Activated naive CD4-positive, alpha-beta T cell treated with anti-CD3 and anti-CD28 coated beads for 36 hours (primary cell): Measurements from ENCODE around the gene TRIM27. TPM values are rescaled to one million over a fixed set of nuclear protein-coding genes. Genes with fewer than 3 reads are reported as not detected.
"Not testable (repeated sequence)": the region's sequence is repeated elsewhere in the genome, so short reads cannot be mapped to it uniquely, and the experiment has no call there.

Source experiments
- CTCF ChIA-PET: fragments of 350-600 bp; sonication (Branson Sonifier 250); formaldehyde crosslinking; loops from one replicate; lab custom pipeline; 2021; ENCODE audit warnings: antibody characterized with exemption; lab: Charles Lee
- DNase-seq: peaks from one replicate; pipeline ENCODE4 v3.0.0-alpha.2; 2020
- H3K27ac Mint-ChIP-seq: one replicate; pipeline ENCODE4 v1.8.0; 2021; ENCODE audit warnings: mild to moderate bottlenecking, mixed read lengths
- H3K27me3 Mint-ChIP-seq: one replicate; pipeline ENCODE4 v1.8.0; 2021; ENCODE audit warnings: low read depth, mixed read lengths
- H3K36me3 Mint-ChIP-seq: one replicate; pipeline ENCODE4 v1.8.0; 2021; ENCODE audit warnings: low read depth, mixed read lengths
- H3K4me1 Mint-ChIP-seq: one replicate; pipeline ENCODE4 v1.8.0; 2021; ENCODE audit warnings: low read depth, mixed read lengths
- H3K4me3 Mint-ChIP-seq: one replicate; pipeline ENCODE4 v1.8.0; 2021; ENCODE audit warnings: mild to moderate bottlenecking, moderate library complexity, mixed read lengths
- H3K9me3 Mint-ChIP-seq: one replicate; pipeline ENCODE4 v1.8.0; 2021; ENCODE audit warnings: mixed read lengths
- intact Hi-C: fragments of 100-400 bp; cut with micrococcal nuclease; formaldehyde crosslinking; loops from one replicate; pipeline ENCODE4 v1.15.1; 2023
- total RNA-seq, 2 experiments: library from RNA; stranded (reverse); gene quantifications; one replicate each; pipeline ENCODE4 v1.2.3, GENCODE V29; 2021

The TRIM27 gene
- total RNA-seq, 2 experiments from 2014 or later = 35.8 to 41.4 TPM

DNA sequence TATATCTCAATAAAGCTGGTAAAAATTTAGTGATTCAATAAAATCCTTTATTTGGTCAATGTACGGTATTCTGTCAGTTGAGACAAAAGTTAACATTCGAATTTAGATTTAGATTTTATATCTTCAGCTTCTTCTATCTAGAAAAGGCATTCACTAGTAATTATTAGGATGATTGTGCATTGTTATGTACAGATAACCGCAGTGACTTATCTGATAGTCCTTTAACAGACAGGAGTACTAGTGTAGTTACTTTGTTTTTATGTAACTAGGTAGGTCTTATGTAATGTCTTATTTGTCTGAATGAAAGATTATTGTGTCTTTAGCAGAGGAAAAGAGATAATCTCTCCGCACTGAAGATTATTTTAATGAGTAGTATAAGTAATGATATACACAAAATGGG lies 31.3 kb downstream of the TRIM27 start:
- H3K9me3 Mint-ChIP-seq = no peaks in the 10 kb centered on the region

DNA sequence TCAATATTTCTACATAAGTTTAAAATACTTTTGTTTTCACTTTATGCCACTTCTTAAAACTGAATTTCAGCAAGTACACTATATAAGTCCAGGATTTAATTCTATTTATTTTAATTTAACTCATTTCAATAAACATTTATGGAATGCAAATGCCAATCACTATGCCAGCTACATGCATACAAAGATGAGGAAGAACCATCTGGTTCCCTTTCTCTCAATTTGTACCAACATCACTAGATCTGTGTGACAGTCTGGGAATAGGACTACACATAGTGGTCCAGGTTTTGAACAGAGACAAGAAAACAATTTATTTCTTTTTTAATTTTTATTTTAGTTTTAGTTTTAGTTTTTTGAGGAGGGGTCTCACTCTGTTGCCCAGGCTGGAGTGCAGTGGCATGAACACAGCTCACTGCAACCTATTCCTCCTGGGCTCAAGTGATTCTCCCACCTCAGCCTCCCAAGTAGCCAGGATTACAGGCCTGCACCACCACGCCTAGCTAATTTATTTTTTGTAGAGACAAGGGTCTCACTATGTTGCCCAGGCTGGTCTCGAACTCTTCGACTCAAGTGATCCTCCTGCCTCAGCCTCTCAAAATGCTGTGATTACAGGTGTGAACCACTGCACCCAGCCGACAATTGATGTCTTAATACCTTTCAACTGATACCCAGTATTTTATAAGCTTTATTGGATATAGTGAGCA lies 35.8 kb downstream of the TRIM27 start:
- peaks cover 27% of the 10 kb centered on the region for H3K4me1 Mint-ChIP-seq
- no peak overlapping the region for H3K27ac Mint-ChIP-seq
- CTCF ChIA-PET = no interaction called here
- H3K4me3 Mint-ChIP-seq = no peak overlapping the region
- H3K36me3 Mint-ChIP-seq = no peaks in the 10 kb centered on the region
- peaks cover 4% of the 10 kb centered on the region for H3K9me3 Mint-ChIP-seq
- no peak for DNase-seq
- intact Hi-C loops = no loop called here
- no peaks in the 10 kb centered on the region for H3K27me3 Mint-ChIP-seq

More for the DNA sequence above, 31.3 kb downstream of the TRIM27 start:
- DNase-seq = no peak
- no peak overlapping the region for H3K4me3 Mint-ChIP-seq
- intact Hi-C loops = loop anchor here (10.0 kb wide), 1 partner anchor 758 kb away; no protein-coding TSS in a partner anchor
- H3K36me3 Mint-ChIP-seq = no peaks in the 10 kb centered on the region
- H3K4me1 Mint-ChIP-seq = peaks cover 2% of the 10 kb centered on the region
- no peak overlapping the region for H3K27ac Mint-ChIP-seq
- CTCF ChIA-PET = no interaction called here
- H3K27me3 Mint-ChIP-seq = peaks cover 3% of the 10 kb centered on the region

DNA sequence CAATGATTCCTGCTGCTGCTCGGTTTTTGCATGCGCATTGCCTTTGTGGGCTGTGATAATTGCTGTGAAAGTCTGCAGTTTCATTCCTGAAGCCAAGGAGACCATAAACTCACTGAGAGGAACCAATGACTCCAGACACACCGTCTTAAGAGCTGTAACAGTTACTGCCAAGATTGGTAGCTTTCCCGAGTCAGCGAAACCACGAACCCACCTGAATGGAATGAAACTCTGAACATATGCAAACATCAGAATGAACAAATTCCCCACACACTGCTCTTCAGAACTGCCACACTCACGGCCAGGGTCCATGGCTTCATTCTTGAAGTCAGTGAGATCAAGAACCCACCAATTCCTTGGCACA lies 37.7 kb downstream of the TRIM27 start:
- intact Hi-C loops = no loop called here
- Mint-ChIP-seq H3K4me3 (no peak overlapping the region), H3K27ac (no peak overlapping the region), H3K27me3 (peaks cover 3% of the 10 kb centered on the region), H3K36me3 (no peaks in the 10 kb centered on the region), H3K9me3 (peaks cover 7% of the 10 kb centered on the region), H3K4me1 (peaks cover 31% of the 10 kb centered on the region)
- CTCF ChIA-PET = interaction anchor here (1.0 kb wide), 1 partner anchor 49 kb away, joined by 4 read pairs; no protein-coding TSS in a partner anchor
- no peak for DNase-seq

DNA sequence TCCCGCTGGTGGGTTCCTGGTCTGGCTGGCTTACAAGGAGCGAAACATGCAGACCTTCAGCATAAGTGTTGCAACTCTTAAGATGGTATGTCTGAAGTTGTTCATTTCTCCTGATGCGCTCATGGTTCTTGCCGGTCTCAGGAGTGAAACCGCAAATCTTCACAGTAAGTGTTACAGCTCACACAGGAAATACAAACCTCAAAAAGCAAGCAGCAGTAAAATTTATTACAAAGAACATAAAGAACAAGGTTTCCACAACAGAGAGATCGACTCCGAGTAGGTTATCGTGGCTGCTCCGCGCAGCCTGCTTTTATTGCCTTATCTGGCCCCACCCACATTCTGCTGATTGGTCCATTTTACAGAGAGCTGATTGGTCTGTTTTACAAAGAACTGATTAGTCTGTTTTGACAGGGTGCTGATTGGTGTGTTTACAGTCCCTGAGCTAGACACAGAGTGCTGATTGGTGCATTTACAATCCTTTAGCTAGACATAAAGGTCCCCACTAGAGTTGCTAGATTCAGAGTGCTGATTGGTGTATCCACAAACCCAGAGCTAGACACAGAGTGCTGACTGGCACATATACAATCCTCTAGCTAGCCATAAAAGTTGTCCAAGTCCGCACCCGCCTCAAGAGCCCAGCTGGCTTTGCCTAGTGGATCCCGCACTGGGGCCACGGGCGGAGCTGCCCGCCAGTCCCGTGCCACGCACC lies 39.2 kb downstream of the TRIM27 start:
- DNase-seq = peak; percentile 86
- peak overlapping the region; percentile 64 for H3K4me3 Mint-ChIP-seq
- CTCF ChIA-PET = interaction anchor here (0.6 to 1.1 kb wide), 5 partner anchors 12 to 1750 kb away, joined by 3 read pairs; partner anchors contain the start of gene TRIM27
- no peaks in the 10 kb centered on the region for H3K36me3 Mint-ChIP-seq
- intact Hi-C loops = loop anchor here (1.0 to 5.0 kb wide), 6 partner anchors 12 to 1752 kb away; a partner anchor contains a TSS
- H3K9me3 Mint-ChIP-seq = peaks cover 7% of the 10 kb centered on the region
- peaks cover 5% of the 10 kb centered on the region for H3K27me3 Mint-ChIP-seq
- H3K4me1 Mint-ChIP-seq = peaks cover 37% of the 10 kb centered on the region
- peak overlapping the region; percentile 76 for H3K27ac Mint-ChIP-seq

DNA sequence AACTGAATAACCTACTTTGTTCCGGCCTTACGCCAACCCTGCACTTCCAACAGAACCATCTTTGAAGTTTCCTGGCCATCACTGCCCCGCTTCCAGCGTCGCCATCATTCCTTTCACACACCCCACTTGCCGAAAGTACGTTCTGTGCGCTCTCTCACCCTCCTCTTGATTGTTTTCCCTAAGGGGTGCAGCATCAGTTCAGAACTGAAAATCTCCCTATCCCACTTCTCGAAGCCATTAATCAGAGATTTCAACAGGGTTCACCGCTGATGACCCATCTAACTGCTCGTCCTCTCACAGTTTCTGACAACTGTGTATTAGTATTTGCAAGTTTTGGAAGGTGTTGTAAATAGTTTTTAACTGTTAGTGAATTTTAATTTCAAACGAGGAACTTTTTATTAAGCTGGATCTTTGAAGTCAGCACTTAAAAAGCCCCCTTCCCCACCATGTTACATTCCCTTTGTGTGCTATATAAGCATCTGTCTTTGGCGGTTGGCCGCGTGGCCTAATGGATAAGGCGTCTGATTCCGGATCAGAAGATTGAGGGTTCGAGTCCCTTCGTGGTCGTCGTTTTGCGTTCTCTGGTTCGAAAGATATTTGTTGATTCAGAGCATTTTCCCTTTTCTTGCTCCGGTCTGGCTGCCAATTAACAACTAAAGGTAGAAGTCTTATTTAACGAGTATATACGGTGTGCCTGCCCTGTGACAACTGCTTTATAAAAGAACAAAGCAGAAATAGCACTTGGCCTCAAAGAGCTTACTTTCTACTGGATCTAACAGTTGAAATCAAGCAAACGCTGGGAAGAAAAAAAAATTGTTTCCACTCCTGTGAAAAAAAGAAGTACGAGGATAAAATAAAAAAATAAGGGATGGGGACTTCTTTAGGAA lies 42.6 kb downstream of the TRIM27 start:
- intact Hi-C loops = loop anchor here (5.0 kb wide), 1 partner anchor 1749 kb away; a partner anchor contains a TSS
- peaks cover 5% of the 10 kb centered on the region for H3K27me3 Mint-ChIP-seq

DNA sequence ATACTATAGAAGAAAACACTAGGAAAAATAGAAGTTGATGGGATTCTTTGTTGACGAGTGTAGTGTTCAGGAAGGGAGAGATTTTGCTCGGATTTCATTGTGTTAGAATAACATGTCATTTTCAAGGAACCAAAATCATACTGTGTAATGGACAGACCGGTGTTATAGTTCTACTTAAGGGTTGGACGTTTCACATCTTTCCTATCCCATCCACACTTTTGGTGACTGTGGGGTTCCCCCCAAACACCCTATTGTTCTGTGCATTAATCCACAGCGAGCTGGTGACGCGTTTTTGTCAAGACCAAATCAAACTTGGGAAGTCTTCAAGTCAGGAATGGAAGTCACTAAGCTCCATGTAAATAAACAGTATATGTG lies 43.3 kb downstream of the TRIM27 start:
- peak overlapping the region; percentile 76 for H3K4me3 Mint-ChIP-seq
- H3K27me3 Mint-ChIP-seq = peaks cover 5% of the 10 kb centered on the region
- H3K27ac Mint-ChIP-seq = peak overlapping the region; percentile 83
- DNase-seq = no peak
- H3K36me3 Mint-ChIP-seq = no peaks in the 10 kb centered on the region
- CTCF ChIA-PET = interaction anchor here (1.3 kb wide), 2 partner anchors 9 to 136 kb away, joined by 3 read pairs; no protein-coding TSS in a partner anchor
- intact Hi-C loops = loop anchor here (5.0 kb wide), 1 partner anchor 1748 kb away; a partner anchor contains a TSS
- H3K4me1 Mint-ChIP-seq = peaks cover 30% of the 10 kb centered on the region
- H3K9me3 Mint-ChIP-seq = peaks cover 3% of the 10 kb centered on the region

More for the DNA sequence above, 42.6 kb downstream of the TRIM27 start:
- Mint-ChIP-seq H3K4me1 (peaks cover 36% of the 10 kb centered on the region), H3K27ac (peak overlapping the region; percentile 83), H3K36me3 (no peaks in the 10 kb centered on the region), H3K4me3 (peak overlapping the region; percentile 76), H3K9me3 (peaks cover 6% of the 10 kb centered on the region)
- CTCF ChIA-PET = interaction anchor here (0.6 to 1.3 kb wide), 4 partner anchors 10 to 301 kb away, joined by 3 to 5 read pairs (median 3); no protein-coding TSS in a partner anchor
- peak; percentile 86 for DNase-seq

DNA sequence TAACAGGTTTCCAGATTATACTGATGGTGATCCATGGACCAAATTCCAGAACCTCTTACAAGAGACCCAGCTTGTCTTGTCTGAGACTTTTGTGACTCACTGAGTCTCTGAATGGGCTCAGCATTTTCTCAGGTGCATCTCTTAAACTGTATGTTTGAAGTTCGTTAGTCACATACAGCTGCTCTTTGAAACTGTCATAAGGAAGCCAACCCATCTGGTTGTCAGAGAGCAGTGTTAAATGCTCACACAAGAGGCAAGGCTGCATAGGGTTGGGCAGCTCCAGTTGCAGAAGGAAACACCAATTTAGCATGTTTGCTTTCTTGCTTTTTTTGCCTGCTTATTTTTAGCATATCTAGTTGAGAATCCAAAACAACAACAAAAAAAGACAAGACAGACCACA lies 47.1 kb downstream of the TRIM27 start:
- H3K4me3 Mint-ChIP-seq = no peak overlapping the region
- peaks cover 3% of the 10 kb centered on the region for H3K9me3 Mint-ChIP-seq
- no peak for DNase-seq
- peaks cover 12% of the 10 kb centered on the region for H3K4me1 Mint-ChIP-seq
- no peak overlapping the region for H3K27ac Mint-ChIP-seq
- intact Hi-C loops = no loop called here
- peaks cover 5% of the 10 kb centered on the region for H3K27me3 Mint-ChIP-seq
- CTCF ChIA-PET = no interaction called here
- no peaks in the 10 kb centered on the region for H3K36me3 Mint-ChIP-seq

DNA sequence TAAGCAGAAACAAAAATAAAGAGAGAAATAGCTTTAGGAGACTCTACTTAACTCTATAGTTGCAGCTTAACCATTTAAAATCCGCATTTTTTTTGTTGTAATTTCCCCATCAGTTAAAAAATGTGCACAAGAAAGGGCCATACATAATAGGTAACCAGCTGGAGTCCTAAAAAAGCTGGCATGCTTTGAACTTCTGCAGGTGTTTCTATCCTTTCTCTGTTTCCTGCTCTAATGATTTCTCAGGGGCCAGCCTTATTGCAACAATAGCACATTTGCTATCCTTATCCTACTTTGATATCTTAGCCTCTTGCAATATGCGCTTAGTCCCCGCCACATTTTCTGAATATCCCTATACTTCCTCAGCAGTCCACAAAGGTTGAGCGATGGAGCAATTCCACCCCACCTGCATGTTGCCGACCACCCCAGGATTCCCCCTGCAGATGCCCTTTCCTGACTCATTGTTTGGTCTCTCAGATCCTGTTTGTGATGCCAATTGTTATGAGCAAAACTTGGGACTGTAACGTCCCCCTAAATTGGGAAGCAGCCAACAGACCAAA lies 48.5 kb downstream of the TRIM27 start:
- intact Hi-C loops = no loop called here
- Mint-ChIP-seq H3K4me1 (peaks cover 1% of the 10 kb centered on the region), H3K27ac (no peak overlapping the region), H3K9me3 (no peaks in the 10 kb centered on the region), H3K4me3 (no peak overlapping the region), H3K36me3 (no peaks in the 10 kb centered on the region), H3K27me3 (no peaks in the 10 kb centered on the region)
- CTCF ChIA-PET = no interaction called here
- no peak for DNase-seq

DNA sequence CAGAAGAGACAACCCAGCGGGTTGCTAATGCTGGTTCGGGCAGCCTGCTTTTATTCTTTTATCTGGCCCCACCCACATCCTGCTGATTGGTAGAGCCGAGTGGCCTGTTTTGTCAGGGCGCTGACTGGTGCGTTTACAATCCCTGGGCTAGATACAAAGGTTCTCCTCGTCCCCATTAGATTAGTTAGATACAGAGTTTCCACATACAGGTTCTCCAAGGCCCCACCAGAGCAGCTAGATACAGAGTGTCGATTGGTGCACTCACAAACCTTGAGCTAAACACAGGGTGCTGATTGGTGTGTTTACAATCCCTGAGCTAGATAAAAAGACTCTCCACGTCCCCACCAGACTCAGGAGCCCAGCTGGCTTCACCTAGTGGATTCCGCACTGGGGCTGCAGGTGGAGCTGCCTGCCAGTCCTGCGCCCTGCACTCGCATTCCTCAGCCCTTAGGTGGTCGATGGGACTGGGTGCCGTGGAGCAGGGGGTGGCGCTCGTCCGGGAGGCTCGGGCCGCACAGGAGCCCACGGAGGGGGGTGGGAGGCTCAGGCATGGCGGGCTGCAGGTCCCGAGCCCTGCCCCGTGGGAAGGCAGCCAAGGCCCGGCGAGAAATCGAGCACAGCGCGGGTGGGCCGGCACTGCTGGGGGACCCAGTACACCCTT lies 51.5 kb downstream of the TRIM27 start:
- CTCF ChIA-PET, H3K36me3 Mint-ChIP-seq, H3K4me3 Mint-ChIP-seq, H3K4me1 Mint-ChIP-seq, H3K9me3 Mint-ChIP-seq, intact Hi-C loops, H3K27me3 Mint-ChIP-seq, H3K27ac Mint-ChIP-seq, DNase-seq: not testable (repeated sequence)

DNA sequence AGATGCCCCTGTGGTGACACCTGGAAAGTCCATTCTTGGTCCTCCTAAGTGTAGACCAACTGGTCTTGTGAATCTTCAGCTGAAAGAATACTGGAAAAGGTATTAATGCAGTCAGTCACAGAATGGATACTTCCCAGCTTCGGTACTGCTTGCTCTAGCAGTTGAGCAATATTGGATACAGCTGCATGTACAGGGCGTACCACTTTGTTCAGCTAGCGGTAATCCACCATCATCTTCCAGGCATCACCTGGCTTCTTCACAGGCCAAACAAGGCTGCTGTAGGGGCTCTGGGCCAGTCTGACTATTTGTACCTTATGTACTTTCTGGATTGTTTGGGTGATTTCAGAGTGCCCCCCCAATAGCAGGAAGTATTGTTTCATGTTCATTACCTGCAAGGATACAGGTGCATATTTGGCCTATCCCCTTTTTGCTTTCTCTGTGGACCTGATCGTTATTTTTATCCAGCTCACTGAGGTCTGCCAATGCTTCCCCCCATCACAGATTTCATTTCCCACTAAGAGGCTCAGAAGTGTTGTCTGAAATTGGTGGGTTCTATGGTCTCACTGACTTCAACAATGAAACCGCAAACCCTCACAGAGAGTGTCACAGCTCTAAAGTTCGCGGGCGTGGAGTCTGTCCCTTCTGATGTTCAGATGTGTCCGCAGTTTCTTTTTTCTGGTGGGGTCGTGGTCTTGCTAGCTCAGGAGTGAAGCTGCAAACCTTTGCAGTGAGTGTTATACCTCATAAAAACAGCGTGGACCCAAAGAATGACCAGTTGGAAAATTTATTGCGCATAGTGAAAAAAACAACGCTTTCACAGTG lies 52.2 kb downstream of the TRIM27 start:
- Mint-ChIP-seq H3K36me3 (no peaks in the 10 kb centered on the region), H3K9me3 (no peaks in the 10 kb centered on the region), H3K4me1 (peaks cover 4% of the 10 kb centered on the region), H3K27me3 (no peaks in the 10 kb centered on the region), H3K4me3 (no peak overlapping the region), H3K27ac (no peak overlapping the region)
- DNase-seq = no peak
- CTCF ChIA-PET = interaction anchor here (1.1 kb wide), 1 partner anchor 9 kb away, joined by 3 read pairs; no protein-coding TSS in a partner anchor
- intact Hi-C loops = no loop called here
